ENCODE measurements around the gene SHLD3.
A peak's percentile ranks its signal among the peaks of the same experiment; 100 is the strongest.
"Not testable (repeated sequence)": the region's sequence is repeated elsewhere in the genome, so short reads cannot be mapped to it uniquely, and the experiment has no call there.

SHLD3 gene

GRCh38 chr5:65624571-65625555 is at the start of gene SHLD3, which contains the start of gene TRAPPC13:
Gene SHLD3, plus strand, starts transcription at chr5:65625027. Its CDS starts 4,561 bp downstream, at chr5:65629588.
Gene TRAPPC13, plus strand, starts transcription at chr5:65625027. Its CDS starts 34 bp downstream, at chr5:65625061.
- DNase-seq: peak; percentile 72 to 81

- no peak for DNase-seq
Measured at GRCh38 chr5:65577141-65577540, 47.7 kb upstream of the SHLD3 start.

- no peak for DNase-seq
Measured at GRCh38 chr5:65588694-65589093, 36.1 kb upstream of the SHLD3 start.

GRCh38 chr5:65601761-65602160 is 23.1 kb upstream of the SHLD3 start:
- not testable (repeated sequence) for DNase-seq

GRCh38 chr5:65611524-65611923 is 13.3 kb upstream of the SHLD3 start:
- peak; percentile 31 to 45 for DNase-seq

GRCh38 chr5:65612298-65612907 is 12.4 kb upstream of the SHLD3 start:
- no peak for DNase-seq

- no peak for DNase-seq
Measured at GRCh38 chr5:65620021-65620420, 4.8 kb upstream of the SHLD3 start.

- not testable (repeated sequence) for DNase-seq
Measured at GRCh38 chr5:65621961-65622360, 2.9 kb upstream of the SHLD3 start.

- DNase-seq: no peak
Measured at GRCh38 chr5:65623482-65623881, 1.3 kb upstream of the SHLD3 start.

- peak; percentile 90 to 91 for DNase-seq
Measured at GRCh38 chr5:65624025-65624570, 729 bp upstream of the SHLD3 start, which contains the start of gene TRIM23. Gene TRIM23, minus strand, starts transcription at chr5:65624333. Its CDS starts 59 bp downstream, at chr5:65624274.

GRCh38 chr5:65625743-65626142 is 916 bp downstream of the SHLD3 start:
- peak in 1 of 2 experiments; percentile 9 for DNase-seq

- DNase-seq: no peak
Measured at GRCh38 chr5:65630981-65631380, 6.2 kb downstream of the SHLD3 start.

- no peak for DNase-seq
Measured at GRCh38 chr5:65640240-65640639, 15.4 kb downstream of the SHLD3 start.

- DNase-seq: no peak
Measured at GRCh38 chr5:65646938-65647337, 22.1 kb downstream of the SHLD3 start.

- DNase-seq: no peak
Measured at GRCh38 chr5:65647941-65648340, 23.1 kb downstream of the SHLD3 start.

GRCh38 chr5:65651144-65651543 is 26.3 kb downstream of the SHLD3 start:
- no peak for DNase-seq

GRCh38 chr5:65654713-65655112 is 29.9 kb downstream of the SHLD3 start:
- no peak for DNase-seq

GRCh38 chr5:65663804-65664521 is 39.1 kb downstream of the SHLD3 start:
- DNase-seq: peak in 1 of 2 experiments; percentile 3

- no peak for DNase-seq
Measured at GRCh38 chr5:65668696-65669095, 43.9 kb downstream of the SHLD3 start.

- DNase-seq: no peak
Measured at GRCh38 chr5:65672796-65673195, 48.0 kb downstream of the SHLD3 start.

- no peak for DNase-seq
Measured at GRCh38 chr5:65674749-65675148, 49.9 kb downstream of the SHLD3 start.

- DNase-seq: not testable (repeated sequence)
Measured at GRCh38 chr5:65676056-65676455, 51.2 kb downstream of the SHLD3 start.

Measured in SHP77 (cell line).